ENCODE data around the gene SFRP5.

GRCh38 chr10:97789770-97790397 is 18.1 kb upstream of the SFRP5 start:
- TF ChIP-seq POLR2A (IDR thresholded peaks at IDR 0.05) (no peak), POLR2AphosphoS5 (IDR thresholded peaks at IDR 0.05) (no peak)
- TF ChIP-seq, protein P1, sequence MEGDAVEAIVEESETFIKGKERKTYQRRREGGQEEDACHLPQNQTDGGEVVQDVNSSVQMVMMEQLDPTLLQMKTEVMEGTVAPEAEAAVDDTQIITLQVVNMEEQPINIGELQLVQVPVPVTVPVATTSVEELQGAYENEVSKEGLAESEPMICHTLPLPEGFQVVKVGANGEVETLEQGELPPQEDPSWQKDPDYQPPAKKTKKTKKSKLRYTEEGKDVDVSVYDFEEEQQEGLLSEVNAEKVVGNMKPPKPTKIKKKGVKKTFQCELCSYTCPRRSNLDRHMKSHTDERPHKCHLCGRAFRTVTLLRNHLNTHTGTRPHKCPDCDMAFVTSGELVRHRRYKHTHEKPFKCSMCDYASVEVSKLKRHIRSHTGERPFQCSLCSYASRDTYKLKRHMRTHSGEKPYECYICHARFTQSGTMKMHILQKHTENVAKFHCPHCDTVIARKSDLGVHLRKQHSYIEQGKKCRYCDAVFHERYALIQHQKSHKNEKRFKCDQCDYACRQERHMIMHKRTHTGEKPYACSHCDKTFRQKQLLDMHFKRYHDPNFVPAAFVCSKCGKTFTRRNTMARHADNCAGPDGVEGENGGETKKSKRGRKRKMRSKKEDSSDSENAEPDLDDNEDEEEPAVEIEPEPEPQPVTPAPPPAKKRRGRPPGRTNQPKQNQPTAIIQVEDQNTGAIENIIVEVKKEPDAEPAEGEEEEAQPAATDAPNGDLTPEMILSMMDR (IDR thresholded peaks at IDR 0.05 in 8 of 11, conservative IDR thresholded peaks at IDR 0.05 in 3 of 11), result no peak

All from spleen (tissue), 7 donors.